Lower leg skin (tissue), 4 donors: Measurements from ENCODE around the gene SERHL2. TPM values are rescaled to one million over a fixed set of nuclear protein-coding genes. Genes with fewer than 3 reads are reported as not detected.
"Not testable (repeated sequence)": the region's sequence is repeated elsewhere in the genome, so short reads cannot be mapped to it uniquely, and the experiment has no call there.

ENCODE experiments used
- DNase-seq, 2 donors: peaks; one replicate each; pipeline ENCODE4 v3.0.0-alpha.2; 2019; ENCODE audit warnings: low spot score in 2 of 2
- H3K4me3 ChIP-seq: fragments of 200-600 bp; sonication (generic); 2 replicates; pipeline ENCODE4 v1.5.1; 2017; ENCODE audit warnings: mild to moderate bottlenecking, low read depth; ENCODE audit not compliant: poor library complexity, severe bottlenecking
- CTCF ChIP-seq, 3 donors: fragments of 450-650 bp; IDR thresholded peaks; one replicate each; pipeline ENCODE4 v1.5.1; 2016; ENCODE audit warnings: antibody characterized with exemption in 3 of 3, mild to moderate bottlenecking in 3 of 3, moderate library complexity in 2 of 3
- POLR2A ChIP-seq, 2 donors: fragments of 450-650 bp; IDR thresholded peaks; one replicate each; pipeline ENCODE4 v1.6.1; 2016 to 2017; ENCODE audit warnings: antibody characterized with exemption in 2 of 2, mild to moderate bottlenecking in 1 of 2, moderate library complexity in 1 of 2
- WGBS, 2 donors: methylation state at CpG; one replicate each; pipeline ENCODE4 v1.1.5; 2018; 5-methylcytosine and 5-hydroxymethylcytosine counted together
- intact Hi-C: fragments of 100-400 bp; cut with DNase I; formaldehyde crosslinking; loops from one replicate; pipeline ENCODE4 v1.15.0; 2023; ENCODE audit warnings: low total_unique reads
- total RNA-seq, 4 donors: library from RNA; depleted of rRNA; stranded (reverse); fragments of >200 nt; gene quantifications; one replicate each; pipeline ENCODE4 v1.1.0, GENCODE V29; 2016

SERHL2 gene
- total RNA-seq, 4 donors from 2014 or later, result 13.1 to 39.5 (median 18.2) TPM

DNA sequence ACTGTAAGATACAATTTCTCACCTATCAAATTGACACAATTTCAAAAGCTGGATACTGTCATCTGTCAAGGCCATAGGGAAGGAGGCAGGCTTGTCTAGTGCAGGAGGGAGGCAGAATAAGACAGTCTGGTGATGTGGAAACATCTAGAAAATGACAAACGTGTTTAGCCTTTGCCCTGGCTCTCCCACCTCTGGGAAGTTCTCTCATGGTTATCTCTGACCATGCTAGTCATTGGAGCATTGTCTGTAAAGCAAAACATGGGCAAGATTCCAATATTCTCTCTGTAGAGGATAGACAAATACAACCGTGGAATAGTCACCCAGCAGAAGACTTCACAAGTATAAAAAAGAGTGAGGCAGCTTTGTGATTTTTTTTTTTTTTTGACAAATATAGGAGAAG lies 9.1 kb upstream of the SERHL2 start:
- intact Hi-C loops, result no loop called here
- H3K4me3 ChIP-seq, result no peak overlapping the region
- 39 to 51% methylated on average over 2 of the region's 2 CpGs for WGBS, 2 donors
- no peak for DNase-seq
- TF ChIP-seq CTCF (IDR thresholded peaks at IDR 0.05), result no peak
- TF ChIP-seq POLR2A (IDR thresholded peaks at IDR 0.05), result no peak

- WGBS, 2 donors, result 60 to 61% methylated on average over 9 of the region's 9 CpGs
- no peak for TF ChIP-seq POLR2A (IDR thresholded peaks at IDR 0.05)
- TF ChIP-seq CTCF (IDR thresholded peaks at IDR 0.05), result no peak
Observed at GRCh38 chr22:42547562-42547961, 6.2 kb upstream of the SERHL2 start.

DNA sequence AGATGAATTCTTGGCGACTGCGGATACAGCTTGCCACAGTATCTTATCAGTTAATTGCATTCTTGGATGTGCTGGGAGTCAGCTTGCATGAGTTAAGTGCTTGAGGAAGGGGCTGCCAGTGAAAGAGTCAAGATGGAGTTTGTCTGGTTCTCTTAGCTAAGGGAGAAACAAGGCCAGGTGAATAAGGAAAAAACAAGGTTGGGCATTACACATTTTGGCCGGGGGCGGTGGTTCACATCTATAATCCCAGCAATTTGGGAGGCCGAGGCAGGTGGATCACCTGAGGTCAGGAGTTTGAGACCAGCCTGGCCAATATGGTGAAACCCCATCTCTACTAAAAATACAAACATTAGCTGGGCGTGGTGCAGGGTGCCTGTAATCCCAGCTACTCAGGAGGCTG lies 5.6 kb upstream of the SERHL2 start:
- H3K4me3 ChIP-seq, DNase-seq, intact Hi-C loops: not testable (repeated sequence)
- 72 to 75% methylated on average over 6 of the region's 6 CpGs for WGBS, 2 donors

More at GRCh38 chr22:42547562-42547961, 6.2 kb upstream of the SERHL2 start:
- intact Hi-C loops, result no loop called here
- DNase-seq, result no peak
- H3K4me3 ChIP-seq, result no peak overlapping the region

DNA sequence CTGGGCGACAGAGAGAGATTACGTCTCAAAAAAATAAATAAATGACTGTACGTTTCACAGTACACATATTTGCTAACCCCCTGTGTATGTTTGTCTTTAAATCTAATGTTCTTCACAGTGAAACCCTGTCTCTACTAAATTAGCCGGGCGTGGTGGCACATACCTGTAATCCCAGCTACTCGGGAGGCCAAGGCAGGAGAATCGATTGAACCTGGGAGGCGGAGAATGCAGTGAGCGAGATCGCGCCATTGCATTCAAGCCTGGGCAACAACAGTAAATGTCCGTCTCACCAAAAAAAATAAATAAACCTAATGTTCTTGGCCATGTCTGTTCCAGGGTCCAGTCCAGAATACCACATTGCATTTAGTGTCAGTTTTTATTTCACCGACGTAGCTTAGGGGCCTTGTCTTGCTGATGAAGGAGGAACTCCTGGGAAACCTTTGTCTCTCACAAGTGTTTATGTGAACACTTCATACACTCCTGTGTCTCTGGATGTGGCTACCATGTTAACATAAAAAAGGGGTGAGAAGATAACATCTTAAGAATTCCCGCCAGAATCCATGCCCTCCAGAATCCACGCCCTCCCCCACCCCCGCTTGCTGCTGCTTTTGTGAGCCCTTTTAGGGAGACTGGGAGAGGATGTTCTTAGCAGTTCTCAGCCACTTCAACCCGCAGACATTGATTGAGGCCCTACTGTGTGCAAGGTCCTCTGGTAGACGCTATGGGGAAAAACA lies 5.0 kb upstream of the SERHL2 start:
- intact Hi-C loops, result no loop called here
- DNase-seq, result no peak
- 79 to 80% methylated on average over 19 of the region's 19 CpGs for WGBS, 2 donors
- H3K4me3 ChIP-seq, result no peak overlapping the region
- TF ChIP-seq CTCF (IDR thresholded peaks at IDR 0.05) (no peak), POLR2A (IDR thresholded peaks at IDR 0.05) (no peak)

GRCh38 chr22:42549331-42550060 lies 4.3 kb upstream of the SERHL2 start:
- intact Hi-C loops, result no loop called here
- 74 to 81% methylated on average over 11 of the region's 11 CpGs for WGBS, 2 donors
- no peak for DNase-seq

DNA sequence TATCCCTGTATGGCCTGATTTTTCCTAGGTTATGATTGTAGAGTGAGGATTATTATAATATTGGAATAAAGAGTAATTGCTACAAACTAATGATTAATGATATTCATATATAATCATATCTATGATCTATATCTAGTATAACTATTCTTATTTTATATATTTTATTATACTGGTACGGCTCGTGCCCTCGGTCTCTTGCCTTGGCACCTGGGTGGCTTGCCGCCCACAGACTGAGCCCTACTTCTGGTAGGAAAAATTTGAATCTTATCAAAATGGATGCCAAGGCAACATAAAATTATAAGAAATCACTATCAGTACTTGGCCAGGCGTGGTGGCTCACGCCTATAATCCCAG lies 1.5 kb upstream of the SERHL2 start:
- 71 to 73% methylated on average over 6 of the region's 6 CpGs for WGBS, 2 donors
- H3K4me3 ChIP-seq, intact Hi-C loops, DNase-seq: not testable (repeated sequence)

More at GRCh38 chr22:42549331-42550060, 4.3 kb upstream of the SERHL2 start:
- H3K4me3 ChIP-seq, result no peak overlapping the region
- no peak for TF ChIP-seq CTCF (IDR thresholded peaks at IDR 0.05)
